ENCODE data around the gene MACROD2.

DNA sequence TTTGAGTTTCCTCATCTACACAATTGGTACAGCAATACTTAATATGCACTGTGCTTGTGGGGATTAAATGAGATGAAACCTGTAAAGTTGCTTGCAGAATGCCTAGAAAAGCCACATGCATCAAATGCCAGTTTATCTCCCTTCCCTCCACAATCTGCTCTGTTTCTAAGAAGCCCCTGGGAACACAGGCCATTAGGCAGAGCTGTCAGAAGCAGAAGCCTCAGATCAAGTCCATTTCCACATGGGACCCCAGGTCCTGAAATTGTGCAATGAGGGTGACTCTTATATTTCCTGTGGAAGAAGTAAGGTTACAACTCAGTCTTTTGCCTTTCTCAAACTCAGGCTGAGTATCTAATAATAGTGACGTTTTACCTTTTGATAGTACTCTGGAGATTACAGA, 1840.5 kb downstream of the MACROD2 start:
- no peak for TF ChIP-seq EP300 (IDR thresholded peaks at IDR 0.05)
- TF ChIP-seq, protein P1, sequence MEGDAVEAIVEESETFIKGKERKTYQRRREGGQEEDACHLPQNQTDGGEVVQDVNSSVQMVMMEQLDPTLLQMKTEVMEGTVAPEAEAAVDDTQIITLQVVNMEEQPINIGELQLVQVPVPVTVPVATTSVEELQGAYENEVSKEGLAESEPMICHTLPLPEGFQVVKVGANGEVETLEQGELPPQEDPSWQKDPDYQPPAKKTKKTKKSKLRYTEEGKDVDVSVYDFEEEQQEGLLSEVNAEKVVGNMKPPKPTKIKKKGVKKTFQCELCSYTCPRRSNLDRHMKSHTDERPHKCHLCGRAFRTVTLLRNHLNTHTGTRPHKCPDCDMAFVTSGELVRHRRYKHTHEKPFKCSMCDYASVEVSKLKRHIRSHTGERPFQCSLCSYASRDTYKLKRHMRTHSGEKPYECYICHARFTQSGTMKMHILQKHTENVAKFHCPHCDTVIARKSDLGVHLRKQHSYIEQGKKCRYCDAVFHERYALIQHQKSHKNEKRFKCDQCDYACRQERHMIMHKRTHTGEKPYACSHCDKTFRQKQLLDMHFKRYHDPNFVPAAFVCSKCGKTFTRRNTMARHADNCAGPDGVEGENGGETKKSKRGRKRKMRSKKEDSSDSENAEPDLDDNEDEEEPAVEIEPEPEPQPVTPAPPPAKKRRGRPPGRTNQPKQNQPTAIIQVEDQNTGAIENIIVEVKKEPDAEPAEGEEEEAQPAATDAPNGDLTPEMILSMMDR (IDR thresholded peaks at IDR 0.05) = no peak

All from suprapubic skin (tissue), 3 donors.